H9 (cell line): ENCODE measurements around the gene VEZT. TPM values are rescaled to one million over a fixed set of nuclear protein-coding genes. Genes with fewer than 3 reads are reported as not detected.

Source experiments
- DNase-seq: peaks from one replicate; pipeline ENCODE4 v3.0.0-alpha.2; 2017
- H2AFZ ChIP-seq: one replicate; pipeline ENCODE4 v1.6.1; 2013; ENCODE audit warnings: mild to moderate bottlenecking, low read length, control low read depth, moderate library complexity
- H2AK5ac ChIP-seq: 2 replicates; pipeline ENCODE4 v1.6.1; 2013; ENCODE audit warnings: low read length, control low read depth, mixed read lengths; ENCODE audit not compliant: insufficient read length
- H2BK120ac ChIP-seq: one replicate; pipeline ENCODE4 v1.6.1; 2013; ENCODE audit warnings: low read depth, mild to moderate bottlenecking, low read length, control low read depth, inconsistent platforms; ENCODE audit not compliant: poor library complexity, severe bottlenecking
- H2BK12ac ChIP-seq: 2 replicates; pipeline ENCODE4 v1.6.1; 2013; ENCODE audit warnings: low read length, control low read depth, mixed read lengths, low read depth; ENCODE audit not compliant: insufficient read length
- H2BK15ac ChIP-seq: 2 replicates; pipeline ENCODE4 v1.6.1; 2013; ENCODE audit warnings: low read depth, low read length, control low read depth
- H2BK20ac ChIP-seq: one replicate; pipeline ENCODE4 v1.6.1; 2013; ENCODE audit warnings: low read depth, mild to moderate bottlenecking, low read length, control low read depth, inconsistent platforms; ENCODE audit not compliant: poor library complexity, severe bottlenecking
- H2BK5ac ChIP-seq: 2 replicates; pipeline ENCODE4 v1.6.1; 2013; ENCODE audit warnings: low read length, control low read depth, mixed read lengths; ENCODE audit not compliant: insufficient read length
- H3K14ac ChIP-seq: 2 replicates; pipeline ENCODE4 v1.6.1; 2013; ENCODE audit warnings: low read length, control low read depth; ENCODE audit not compliant: insufficient read depth
- H3K18ac ChIP-seq: 2 replicates; pipeline ENCODE4 v1.6.1; 2013; ENCODE audit warnings: low read depth, mild to moderate bottlenecking, mixed read lengths, low read length, control low read depth; ENCODE audit not compliant: insufficient read length
- H3K23ac ChIP-seq: 2 replicates; pipeline ENCODE4 v1.6.1; 2013; ENCODE audit warnings: low read length, control low read depth, mixed read lengths, low read depth; ENCODE audit not compliant: insufficient read length
- H3K23me2 ChIP-seq: 2 replicates; pipeline ENCODE4 v1.6.1; 2013; ENCODE audit warnings: low read depth, mild to moderate bottlenecking, mixed read lengths, low read length, control low read depth; ENCODE audit not compliant: insufficient read length, poor library complexity, severe bottlenecking
- H3K27ac ChIP-seq: 2 replicates; pipeline ENCODE4 v1.5.1; 2013; ENCODE audit warnings: low read length, control low read depth, mixed read lengths, low read depth; ENCODE audit not compliant: insufficient read length
- H3K27me3 ChIP-seq: 2 replicates; pipeline ENCODE4 v1.6.1; 2013; ENCODE audit warnings: low read length, control low read depth, inconsistent platforms; ENCODE audit not compliant: insufficient read depth
- H3K4ac ChIP-seq: 2 replicates; pipeline ENCODE4 v1.6.1; 2013; ENCODE audit warnings: low read depth, mild to moderate bottlenecking, control low read depth, inconsistent platforms, low read length, moderate library complexity
- H3K4me1 ChIP-seq: 2 replicates; pipeline ENCODE4 v1.6.1; 2013; ENCODE audit warnings: low read length, control low read depth, inconsistent platforms; ENCODE audit not compliant: insufficient read depth
- H3K4me2 ChIP-seq: 2 replicates; pipeline ENCODE4 v1.6.1; 2013; ENCODE audit warnings: low read length, control low read depth, mixed read lengths; ENCODE audit not compliant: insufficient read length, insufficient read depth
- H3K56ac ChIP-seq: 2 replicates; pipeline ENCODE4 v1.6.1; 2013; ENCODE audit warnings: low read depth, mild to moderate bottlenecking, mixed read lengths, low read length, control low read depth; ENCODE audit not compliant: insufficient read length
- H3K79me1 ChIP-seq: 2 replicates; pipeline ENCODE4 v1.6.1; 2013; ENCODE audit warnings: low read depth, mild to moderate bottlenecking, moderate library complexity, low read length, control low read depth, inconsistent platforms; ENCODE audit not compliant: insufficient read depth, poor library complexity, severe bottlenecking
- H3K79me2 ChIP-seq: 2 replicates; pipeline ENCODE4 v1.6.1; 2013; ENCODE audit warnings: low read length, control low read depth, inconsistent platforms; ENCODE audit not compliant: insufficient read depth
- H3K9ac ChIP-seq: 2 replicates; pipeline ENCODE4 v1.6.1; 2013; ENCODE audit warnings: low read length, control low read depth, mixed read lengths; ENCODE audit not compliant: insufficient read length; ENCODE audit errors: extremely low read depth
- H3K9me3 ChIP-seq: one replicate; pipeline ENCODE4 v1.6.1; 2013; ENCODE audit warnings: low read depth, low read length, inconsistent platforms; ENCODE audit not compliant: control insufficient read depth
- H3T11ph ChIP-seq: one replicate; pipeline ENCODE4 v1.6.1; 2013; ENCODE audit warnings: mild to moderate bottlenecking, low read length, control low read depth, inconsistent platforms
- H4K20me1 ChIP-seq: one replicate; pipeline ENCODE4 v1.6.1; 2013; ENCODE audit not compliant: control insufficient read depth, insufficient read length, insufficient read depth
- H4K5ac ChIP-seq: 2 replicates; pipeline ENCODE4 v1.6.1; 2013; ENCODE audit warnings: low read depth, mild to moderate bottlenecking, mixed read lengths, low read length, control low read depth; ENCODE audit not compliant: insufficient read length
- H4K8ac ChIP-seq: replicated peaks from 2 replicates; pipeline ENCODE4 v1.6.1; 2013; ENCODE audit warnings: low read length, control low read depth, mixed read lengths, low read depth; ENCODE audit not compliant: insufficient read length
- H4K91ac ChIP-seq: 2 replicates; pipeline ENCODE4 v1.6.1; 2013; ENCODE audit warnings: low read depth, mild to moderate bottlenecking, moderate library complexity, mixed read lengths, low read length, control low read depth; ENCODE audit not compliant: insufficient read length
- H3K27ac Mint-ChIP-seq, 3 experiments: 2 replicates in 2 of 3; 3 replicates in 1 of 3; pipeline ENCODE4 v1.8.0; 2020 to 2021; ENCODE audit warnings: mixed read lengths in 3 of 3, mild to moderate bottlenecking in 1 of 3, moderate library complexity in 1 of 3
- H3K27me3 Mint-ChIP-seq: 2 replicates; pipeline ENCODE4 v1.8.0; 2021; ENCODE audit warnings: low read depth, mild to moderate bottlenecking, moderate library complexity, mixed read lengths
- H3K36me3 Mint-ChIP-seq, 3 experiments: 2 replicates in 2 of 3; 3 replicates in 1 of 3; pipeline ENCODE4 v1.8.0; 2020 to 2021; ENCODE audit warnings: low read depth in 3 of 3, mixed read lengths in 3 of 3; ENCODE audit not compliant: insufficient read depth in 1 of 3
- H3K4me1 Mint-ChIP-seq, 2 experiments: 2 replicates each; pipeline ENCODE4 v1.8.0; 2020; ENCODE audit warnings: mixed read lengths in 2 of 2
- H3K4me3 Mint-ChIP-seq, 2 experiments: 2 replicates in 1 of 2; 3 replicates in 1 of 2; pipeline ENCODE4 v1.8.0; 2020 to 2021; ENCODE audit warnings: mild to moderate bottlenecking in 2 of 2, mixed read lengths in 2 of 2, moderate library complexity in 1 of 2
- H3K9me3 Mint-ChIP-seq, 2 experiments: 2 replicates in 1 of 2; 3 replicates in 1 of 2; pipeline ENCODE4 v1.8.0; 2020; ENCODE audit warnings: mild to moderate bottlenecking in 2 of 2, mixed read lengths in 2 of 2, moderate library complexity in 1 of 2
- WGBS: extraction: QIAGEN DNeasy Blood & Tissue Kit; methylation state at CpG from one replicate; pipeline ENCODE4 v1.1.7; 2013; ENCODE audit warnings: missing lambda C conversion rate, low lambda C conversion rate, mixed read lengths; ENCODE audit not compliant: insufficient read length; ENCODE audit errors: extremely low coverage; 5-methylcytosine and 5-hydroxymethylcytosine counted together
- total RNA-seq: library from RNA; stranded (reverse); gene quantifications from 2 replicates; pipeline ENCODE4 v1.2.1, GENCODE V29; 2021
- TF ChIP-seq, protein P1 (sequence below): fragments of 200-600 bp; sonication (generic); conservative IDR thresholded peaks from 3 replicates; pipeline ENCODE4 v1.8.0; 2021; ENCODE audit warnings: antibody characterized with exemption, mild to moderate bottlenecking

The VEZT gene
- total RNA-seq, 1 experiment from 2014 or later: 69.8 TPM

DNA sequence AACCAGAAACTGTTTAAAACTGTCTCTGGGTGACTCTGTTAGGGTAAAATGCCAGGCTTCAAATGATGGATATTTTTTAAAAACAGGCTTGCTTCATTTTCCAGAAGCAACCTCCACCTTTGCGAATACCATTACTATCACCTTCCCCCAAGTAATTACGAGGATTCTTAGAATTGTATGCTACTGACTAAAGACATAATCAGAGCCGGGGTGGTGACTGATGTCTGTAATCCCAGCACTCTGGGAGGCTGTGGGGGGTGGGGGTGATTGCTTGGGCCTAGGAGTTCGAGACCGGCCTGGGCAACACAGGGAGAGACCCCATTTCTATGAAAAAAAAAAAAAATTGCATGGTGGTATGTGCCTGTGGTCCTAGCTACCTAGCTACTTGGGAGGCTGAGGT lies 38.6 kb upstream of the VEZT start:
- H3K56ac ChIP-seq: no peak overlapping the region
- Mint-ChIP-seq H3K4me1 (peaks cover 19 to 27% of the 10 kb centered on the region in 2 experiments), H3K27me3 (no peaks in the 10 kb centered on the region), H3K4me3 (no peak overlapping the region), H3K36me3 (peaks cover 0 to 9% (median 6%) of the 10 kb centered on the region in 3 experiments; a peak in 4 of 7 replicates), H3K27ac (no peak overlapping the region), H3K9me3 (no peaks in the 10 kb centered on the region)
- H3K79me1 ChIP-seq: no peaks in the 10 kb centered on the region
- no peak overlapping the region for H3K23ac ChIP-seq
- H2BK5ac ChIP-seq: no peak overlapping the region
- H3K9ac ChIP-seq: no peak overlapping the region
- no peaks in the 10 kb centered on the region for H3K9me3 ChIP-seq
- no peaks in the 10 kb centered on the region for H3K23me2 ChIP-seq
- H2BK12ac ChIP-seq: no peak overlapping the region
- no peak overlapping the region for H3K4me2 ChIP-seq
- no peaks in the 10 kb centered on the region for H3K27me3 ChIP-seq
- no CpG with 5 or more reads among the region's 5 CpGs for WGBS
- H4K5ac ChIP-seq: no peak overlapping the region
- H2BK20ac ChIP-seq: no peak overlapping the region
- no peaks in the 10 kb centered on the region for H3K79me2 ChIP-seq
- TF ChIP-seq, protein P1, sequence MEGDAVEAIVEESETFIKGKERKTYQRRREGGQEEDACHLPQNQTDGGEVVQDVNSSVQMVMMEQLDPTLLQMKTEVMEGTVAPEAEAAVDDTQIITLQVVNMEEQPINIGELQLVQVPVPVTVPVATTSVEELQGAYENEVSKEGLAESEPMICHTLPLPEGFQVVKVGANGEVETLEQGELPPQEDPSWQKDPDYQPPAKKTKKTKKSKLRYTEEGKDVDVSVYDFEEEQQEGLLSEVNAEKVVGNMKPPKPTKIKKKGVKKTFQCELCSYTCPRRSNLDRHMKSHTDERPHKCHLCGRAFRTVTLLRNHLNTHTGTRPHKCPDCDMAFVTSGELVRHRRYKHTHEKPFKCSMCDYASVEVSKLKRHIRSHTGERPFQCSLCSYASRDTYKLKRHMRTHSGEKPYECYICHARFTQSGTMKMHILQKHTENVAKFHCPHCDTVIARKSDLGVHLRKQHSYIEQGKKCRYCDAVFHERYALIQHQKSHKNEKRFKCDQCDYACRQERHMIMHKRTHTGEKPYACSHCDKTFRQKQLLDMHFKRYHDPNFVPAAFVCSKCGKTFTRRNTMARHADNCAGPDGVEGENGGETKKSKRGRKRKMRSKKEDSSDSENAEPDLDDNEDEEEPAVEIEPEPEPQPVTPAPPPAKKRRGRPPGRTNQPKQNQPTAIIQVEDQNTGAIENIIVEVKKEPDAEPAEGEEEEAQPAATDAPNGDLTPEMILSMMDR: no peak
- H3K4me1 ChIP-seq: no peaks in the 10 kb centered on the region; the same call in 1 of the 2 replicates
- H3K18ac ChIP-seq: no peak overlapping the region
- no peak overlapping the region for H4K8ac ChIP-seq
- H3K27ac ChIP-seq: no peak overlapping the region
- H3K14ac ChIP-seq: no peak overlapping the region
- DNase-seq: no peak
- H4K20me1 ChIP-seq: no peaks in the 10 kb centered on the region
- H3K4ac ChIP-seq: no peak overlapping the region
- H2BK120ac ChIP-seq: no peak overlapping the region
- H2AK5ac ChIP-seq: no peak overlapping the region
- no peak overlapping the region for H2BK15ac ChIP-seq
- H3T11ph ChIP-seq: no peak overlapping the region
- H2AFZ ChIP-seq: no peak overlapping the region
- H4K91ac ChIP-seq: no peak overlapping the region
